ENCODE measurements around the gene LSM10. TPM values are rescaled to one million over a fixed set of nuclear protein-coding genes. Genes with fewer than 3 reads are reported as not detected.

LSM10 gene
- total and polyA plus RNA-seq, 2 of the 4 experiments (the other 2 are of a cell fraction) = 11.7 to 78.9 TPM

GRCh38 chr1:36400825-36401601 lies 3.3 kb upstream of the LSM10 start:
- ATAC-seq (ENCODE audit: low read depth) (no peak), DNase-seq (peak; percentile 18)
- H3K4me2 ChIP-seq (ENCODE audit: low read depth, low read length) = no peak overlapping the region
- no peak overlapping the region for H4K91ac ChIP-seq (ENCODE audit: insufficient read depth, low read depth, low read length)
- no peak overlapping the region for H2BK5ac ChIP-seq (ENCODE audit: low read depth, low read length, poor library complexity, severe bottlenecking)
- no peak overlapping the region for H3K27ac ChIP-seq (ENCODE audit: insufficient read depth, low read length)
- peak overlapping the region in 1 of 2 experiments; percentile 42; a peak in 1 of 4 replicates for H4K8ac ChIP-seq (ENCODE audit: low read depth in 2 of 2, low read length in 2 of 2)
- no peak overlapping the region for H2BK120ac ChIP-seq (ENCODE audit: low read depth, low read length)
- no peak overlapping the region for H2BK20ac ChIP-seq (ENCODE audit: low read depth, low read length)
- 0 out of 3 replicates have a peak overlapping the region, but pooled peaks have one; percentile 28 for H2BK15ac ChIP-seq (ENCODE audit: low read depth, low read length)
- dilution Hi-C loops (cut with HindIII; ENCODE audit: low sequenced_read_pairs, unreplicated experiment) = no loop called here
- H3K79me1 ChIP-seq (ENCODE audit: low read depth in 1 of 2, low read length in 2 of 2) = peaks cover 8 to 15% of the 10 kb centered on the region in 2 experiments; a peak in 3 of 4 replicates
- ChIA-PET CTCF (interaction anchor here (0.6 kb wide), 1 partner anchor 19 kb away, joined by 8 read pairs; no protein-coding TSS in a partner anchor), POLR2A (ENCODE audit: unreplicated experiment) (interaction anchor here (0.6 kb wide), 2 partner anchors 14 to 132 kb away, joined by 3 to 5 read pairs; no protein-coding TSS in a partner anchor)
- H2AK5ac ChIP-seq (ENCODE audit: low read depth, low read length) = peak overlapping the region; percentile 50
- peak overlapping the region; percentile 80 for H2AFZ ChIP-seq (replicated peaks; ENCODE audit: low read length, poor library complexity)
- no peak overlapping the region for H3K23ac ChIP-seq (ENCODE audit: low read depth, low read length)
- H3K4me3 ChIP-seq (ENCODE audit: insufficient read depth, low read depth, low read length) = no peak overlapping the region
- no peaks in the 10 kb centered on the region for H4K20me1 ChIP-seq (ENCODE audit: insufficient read depth, low read length)
- H3K56ac ChIP-seq (ENCODE audit: extremely low read depth, insufficient read depth, low read length) = no peak overlapping the region
- H3K18ac ChIP-seq (ENCODE audit: low read depth, low read length) = no peak overlapping the region
- no peak overlapping the region for H2AK9ac ChIP-seq (replicated peaks; ENCODE audit: low read depth, low read length, poor library complexity)
- intact Hi-C loops (cut with micrococcal nuclease) = no loop called here
- WGBS, 2 experiments (ENCODE audit: extremely low coverage in 2 of 2, insufficient read length in 1 of 2) = 92% methylated on average over 9 of the region's 22 CpGs; no CpG with 5 or more reads in 1 of the 2 experiments
- peaks cover 5% of the 10 kb centered on the region for H3K9me1 ChIP-seq (ENCODE audit: insufficient read depth, low read length)
- H3K4ac ChIP-seq (ENCODE audit: low read depth, low read length) = 0 out of 2 replicates have a peak overlapping the region, but pooled peaks have one; percentile 19
- BruUV-seq (replicated peaks) = no TSS peak
- no peaks in the 10 kb centered on the region for H3K36me3 ChIP-seq (ENCODE audit: control insufficient read depth, insufficient read depth, low read length)
- no peaks in the 10 kb centered on the region for H3K9me3 ChIP-seq (ENCODE audit: control insufficient read depth, insufficient read depth, low read length)
- no peaks in the 10 kb centered on the region for H3K4me1 ChIP-seq (ENCODE audit: control insufficient read depth, insufficient read depth, low read length)
- in situ Hi-C loops (cut with MboI; ENCODE audit: low sequenced_read_pairs) = loop anchor here (25.0 kb wide), 1 partner anchor 289 kb away; no protein-coding TSS in a partner anchor
- TF ChIP-seq FOS (IDR thresholded peaks at IDR 0.05; ENCODE audit: low read depth, low read length) (no peak), NFE2L2 (IDR thresholded peaks at IDR 0.05; ENCODE audit: low read depth, low read length) (no peak), RAD21 (IDR thresholded peaks at IDR 0.05; ENCODE audit: low read length) (no peak), POLR2A (IDR thresholded peaks at IDR 0.05; ENCODE audit: low read depth, low read length) (no peak), USF2 (IDR thresholded peaks at IDR 0.05; ENCODE audit: low read depth, low read length) (no peak), CTCF (conservative IDR thresholded peaks at IDR 0.05; ENCODE audit: low read depth, low read length) (no peak), MAFK (IDR thresholded peaks at IDR 0.05; ENCODE audit: low read depth, low read length) (no peak)
- H3K14ac ChIP-seq (replicated peaks; ENCODE audit: low read depth, low read length) = no peak overlapping the region
- H3K27me3 ChIP-seq (ENCODE audit: control insufficient read depth, insufficient read depth, low read length) = no peaks in the 10 kb centered on the region
- H3K9ac ChIP-seq (ENCODE audit: low read depth, low read length) = no peak overlapping the region
- no peak overlapping the region for H4K5ac ChIP-seq (ENCODE audit: low read depth, low read length)
